ENCODE data around the gene AFG1L.

- TF ChIP-seq CTCF (IDR thresholded peaks at IDR 0.05; ENCODE audit: borderline replicate concordance, extremely low read depth, low read length, poor library complexity, severe bottlenecking): no peak
- TF ChIP-seq EZH2 (IDR thresholded peaks at IDR 0.05; ENCODE audit: borderline replicate concordance, low read depth, low read length, severe bottlenecking): no peak
Observed at GRCh38 chr6:108436771-108437170, 141.9 kb downstream of the AFG1L start.
